Neuron (in vitro differentiated cells): ENCODE data around the gene MED17.

ENCODE experiments used
- H2AFZ ChIP-seq: one replicate; pipeline ENCODE4 v1.6.1; 2013; ENCODE audit warnings: low read depth, mild to moderate bottlenecking, inconsistent platforms, low read length, moderate library complexity
- H3K27me3 ChIP-seq: one replicate; pipeline ENCODE4 v1.6.1; 2013; ENCODE audit warnings: low read length; ENCODE audit not compliant: insufficient read depth
- H3K36me3 ChIP-seq: one replicate; pipeline ENCODE4 v1.6.1; 2013; ENCODE audit warnings: low read length; ENCODE audit not compliant: insufficient read depth
- H3K4me1 ChIP-seq: one replicate; pipeline ENCODE4 v1.6.1; 2013; ENCODE audit warnings: low read length; ENCODE audit not compliant: insufficient read depth
- H3K4me3 ChIP-seq: 2 replicates; pipeline ENCODE4 v1.5.1; 2013; ENCODE audit warnings: mild to moderate bottlenecking, low read length, moderate library complexity
- H3K9me3 ChIP-seq: one replicate; pipeline ENCODE4 v1.6.1; 2013; ENCODE audit warnings: low read length

MED17 gene

GRCh38 chr11:93807980-93808379 is 23.9 kb downstream of the MED17 start:
- H3K9me3 ChIP-seq: no peaks in the 10 kb centered on the region
- H3K4me1 ChIP-seq: no peaks in the 10 kb centered on the region
- H3K4me3 ChIP-seq: no peak overlapping the region
- H2AFZ ChIP-seq: no peak overlapping the region
- H3K36me3 ChIP-seq: peaks cover 87% of the 10 kb centered on the region
- H3K27me3 ChIP-seq: no peaks in the 10 kb centered on the region

- Histone ChIP-seq H2AFZ (no peak overlapping the region), H3K36me3 (peaks cover 62% of the 10 kb centered on the region), H3K9me3 (no peaks in the 10 kb centered on the region), H3K27me3 (no peaks in the 10 kb centered on the region), H3K4me3 (no peak overlapping the region), H3K4me1 (no peaks in the 10 kb centered on the region)
These were observed 29.9 kb downstream of the MED17 start for GRCh38 chr11:93813974-93814373.

GRCh38 chr11:93814966-93815633 is 31.0 kb downstream of the MED17 start:
- Histone ChIP-seq H3K9me3 (no peaks in the 10 kb centered on the region), H3K27me3 (no peaks in the 10 kb centered on the region), H3K36me3 (peaks cover 52% of the 10 kb centered on the region), H2AFZ (no peak overlapping the region), H3K4me3 (no peak overlapping the region), H3K4me1 (peaks cover 6% of the 10 kb centered on the region)

- Histone ChIP-seq H3K9me3 (no peaks in the 10 kb centered on the region), H3K4me3 (no peak overlapping the region), H3K4me1 (peaks cover 11% of the 10 kb centered on the region), H3K36me3 (peaks cover 29% of the 10 kb centered on the region), H2AFZ (no peak overlapping the region), H3K27me3 (no peaks in the 10 kb centered on the region)
These were observed 33.6 kb downstream of the MED17 start for GRCh38 chr11:93817426-93818348.

- no peaks in the 10 kb centered on the region for H3K9me3 ChIP-seq
- H2AFZ ChIP-seq: no peak overlapping the region
- no peaks in the 10 kb centered on the region for H3K27me3 ChIP-seq
- no peak overlapping the region for H3K4me3 ChIP-seq
- H3K36me3 ChIP-seq: peaks cover 8% of the 10 kb centered on the region
- H3K4me1 ChIP-seq: peaks cover 11% of the 10 kb centered on the region
These were observed 36.0 kb downstream of the MED17 start for GRCh38 chr11:93819966-93820695.

- Histone ChIP-seq H3K4me3 (no peak overlapping the region), H3K4me1 (peaks cover 11% of the 10 kb centered on the region), H3K36me3 (peaks cover 1% of the 10 kb centered on the region), H2AFZ (no peak overlapping the region), H3K9me3 (no peaks in the 10 kb centered on the region), H3K27me3 (no peaks in the 10 kb centered on the region)
These were observed 36.8 kb downstream of the MED17 start for GRCh38 chr11:93820847-93821246.

- no peak overlapping the region for H3K4me3 ChIP-seq
- no peak overlapping the region for H2AFZ ChIP-seq
- H3K9me3 ChIP-seq: no peaks in the 10 kb centered on the region
- H3K4me1 ChIP-seq: peaks cover 11% of the 10 kb centered on the region
- H3K36me3 ChIP-seq: no peaks in the 10 kb centered on the region
- H3K27me3 ChIP-seq: no peaks in the 10 kb centered on the region
These were observed 37.5 kb downstream of the MED17 start for GRCh38 chr11:93821617-93822016.

- H3K9me3 ChIP-seq: no peaks in the 10 kb centered on the region
- H2AFZ ChIP-seq: no peak overlapping the region
- H3K4me3 ChIP-seq: no peak overlapping the region
These were observed 38.3 kb downstream of the MED17 start for GRCh38 chr11:93822359-93822758.

GRCh38 chr11:93823210-93823609 is 39.1 kb downstream of the MED17 start:
- H2AFZ ChIP-seq: no peak overlapping the region

More at GRCh38 chr11:93822359-93822758, 38.3 kb downstream of the MED17 start:
- no peaks in the 10 kb centered on the region for H3K27me3 ChIP-seq
- H3K36me3 ChIP-seq: no peaks in the 10 kb centered on the region
- peaks cover 11% of the 10 kb centered on the region for H3K4me1 ChIP-seq

GRCh38 chr11:93827363-93827762 is 43.3 kb downstream of the MED17 start:
- Histone ChIP-seq H2AFZ (no peak overlapping the region), H3K36me3 (no peaks in the 10 kb centered on the region), H3K4me3 (no peak overlapping the region), H3K4me1 (no peaks in the 10 kb centered on the region), H3K27me3 (no peaks in the 10 kb centered on the region), H3K9me3 (no peaks in the 10 kb centered on the region)

More at GRCh38 chr11:93823210-93823609, 39.1 kb downstream of the MED17 start:
- no peaks in the 10 kb centered on the region for H3K27me3 ChIP-seq
- H3K36me3 ChIP-seq: no peaks in the 10 kb centered on the region
- peaks cover 11% of the 10 kb centered on the region for H3K4me1 ChIP-seq
- H3K4me3 ChIP-seq: no peak overlapping the region
- H3K9me3 ChIP-seq: no peaks in the 10 kb centered on the region

- no peaks in the 10 kb centered on the region for H3K9me3 ChIP-seq
- H3K4me1 ChIP-seq: no peaks in the 10 kb centered on the region
- H3K27me3 ChIP-seq: no peaks in the 10 kb centered on the region
- no peak overlapping the region for H3K4me3 ChIP-seq
- no peaks in the 10 kb centered on the region for H3K36me3 ChIP-seq
- H2AFZ ChIP-seq: no peak overlapping the region
These were observed 45.5 kb downstream of the MED17 start for GRCh38 chr11:93829598-93829997.

- H3K36me3 ChIP-seq: no peaks in the 10 kb centered on the region
- no peaks in the 10 kb centered on the region for H3K4me1 ChIP-seq
- H3K27me3 ChIP-seq: no peaks in the 10 kb centered on the region
- H3K4me3 ChIP-seq: no peak overlapping the region
- no peak overlapping the region for H2AFZ ChIP-seq
- H3K9me3 ChIP-seq: no peaks in the 10 kb centered on the region
These were observed 47.5 kb downstream of the MED17 start for GRCh38 chr11:93831343-93832127.
